Activated T-helper 2 cell treated with anti-CD3 and anti-CD28 coated beads, Interferon-gamma antibody, Interleukin-2, Interleukin-4, amounts not matched to agents 10 μg/mL and 5 μg/mL and 100 μg/mL, durations not matched to agents 14 hours and 24 hours and 36 hours (primary cell): ENCODE measurements around the gene LY6G6D. TPM values are rescaled to one million over a fixed set of nuclear protein-coding genes. Genes with fewer than 3 reads are reported as not detected.
"Not testable (repeated sequence)": the region's sequence is repeated elsewhere in the genome, so short reads cannot be mapped to it uniquely, and the experiment has no call there.

ENCODE experiments used
- DNase-seq: peaks from one replicate; pipeline ENCODE4 v3.0.0; 2021; ENCODE audit warnings: low spot score
- H3K27ac Mint-ChIP-seq: one replicate; pipeline ENCODE4 v1.8.0; 2021; ENCODE audit warnings: mixed read lengths
- H3K27me3 Mint-ChIP-seq: one replicate; pipeline ENCODE4 v1.8.0; 2021; ENCODE audit warnings: low read depth, mixed read lengths
- H3K36me3 Mint-ChIP-seq: one replicate; pipeline ENCODE4 v1.8.0; 2021; ENCODE audit warnings: low read depth, mixed read lengths
- H3K4me1 Mint-ChIP-seq: one replicate; pipeline ENCODE4 v1.8.0; 2021; ENCODE audit warnings: low read depth, mixed read lengths
- H3K4me3 Mint-ChIP-seq: one replicate; pipeline ENCODE4 v1.8.0; 2021; ENCODE audit warnings: low read depth, mild to moderate bottlenecking, moderate library complexity, mixed read lengths
- H3K9me3 Mint-ChIP-seq: one replicate; pipeline ENCODE4 v1.8.0; 2021; ENCODE audit warnings: mixed read lengths
- intact Hi-C: fragments of 100-400 bp; cut with micrococcal nuclease; formaldehyde crosslinking; loops from one replicate; pipeline ENCODE4 v1.15.1; 2023
- total RNA-seq: library from RNA; stranded (reverse); gene quantifications from 2 replicates; pipeline ENCODE4 v1.2.3, GENCODE V29; 2022

LY6G6D gene
- total RNA-seq, 1 donor from 2014 or later: not detected

GRCh38 chr6:31700740-31701401 lies 14.3 kb upstream of the LY6G6D start:
- no peaks in the 10 kb centered on the region for H3K9me3 Mint-ChIP-seq
- peak overlapping the region; percentile 99 for H3K4me3 Mint-ChIP-seq
- intact Hi-C loops: no loop called here
- no peak overlapping the region for H3K27ac Mint-ChIP-seq
- peaks cover 28% of the 10 kb centered on the region for H3K4me1 Mint-ChIP-seq
- H3K27me3 Mint-ChIP-seq: no peaks in the 10 kb centered on the region
- H3K36me3 Mint-ChIP-seq: peaks cover 24% of the 10 kb centered on the region
- DNase-seq: no peak

GRCh38 chr6:31701666-31702404 lies 13.3 kb upstream of the LY6G6D start:
- no peaks in the 10 kb centered on the region for H3K27me3 Mint-ChIP-seq
- intact Hi-C loops: loop anchor here (2.0 kb wide), 1 partner anchor 37 kb away; the partner anchor contains the start of gene GPANK1
- peaks cover 18% of the 10 kb centered on the region for H3K36me3 Mint-ChIP-seq
- H3K27ac Mint-ChIP-seq: peak overlapping the region; percentile 98
- H3K9me3 Mint-ChIP-seq: no peaks in the 10 kb centered on the region
- no peak for DNase-seq
- peak overlapping the region; percentile 99 for H3K4me3 Mint-ChIP-seq
- peaks cover 28% of the 10 kb centered on the region for H3K4me1 Mint-ChIP-seq

GRCh38 chr6:31702405-31702818 lies 12.7 kb upstream of the LY6G6D start:
- Mint-ChIP-seq H3K4me1 (peaks cover 26% of the 10 kb centered on the region), H3K27ac (peak overlapping the region; percentile 98)
- intact Hi-C loops: loop anchor here (2.0 kb wide), 1 partner anchor 38 kb away; the partner anchor contains the start of gene GPANK1

GRCh38 chr6:31702819-31703716 lies 12.1 kb upstream of the LY6G6D start, which contains the start of gene ABHD16A:
ABHD16A (minus strand) TSS chr6:31703324; CDS start chr6:31703281, 43 bp downstream.
- DNase-seq: peak; percentile 96
- Mint-ChIP-seq H3K36me3 (peaks cover 8% of the 10 kb centered on the region), H3K4me1 (peaks cover 20% of the 10 kb centered on the region), H3K27ac (peak within 1 kb of the TSS; percentile 98), H3K4me3 (peak within 1 kb of the TSS; percentile 99), H3K27me3 (no peaks in the 10 kb centered on the region), H3K9me3 (no peaks in the 10 kb centered on the region)
- intact Hi-C loops: loop anchor here (1.0 to 2.0 kb wide), 2 partner anchors 31 to 38 kb away; partner anchors contain the start of gene GPANK1

More at GRCh38 chr6:31702405-31702818, 12.7 kb upstream of the LY6G6D start:
- Mint-ChIP-seq H3K4me3 (peak overlapping the region; percentile 99), H3K27me3 (no peaks in the 10 kb centered on the region), H3K9me3 (no peaks in the 10 kb centered on the region), H3K36me3 (peaks cover 15% of the 10 kb centered on the region)
- DNase-seq: no peak

GRCh38 chr6:31705931-31706330 lies 9.2 kb upstream of the LY6G6D start:
- Mint-ChIP-seq H3K27ac (no peak overlapping the region), H3K4me1 (peaks cover 20% of the 10 kb centered on the region), H3K27me3 (no peaks in the 10 kb centered on the region), H3K36me3 (peaks cover 4% of the 10 kb centered on the region), H3K4me3 (no peak overlapping the region), H3K9me3 (no peaks in the 10 kb centered on the region)
- intact Hi-C loops: no loop called here
- DNase-seq: no peak

- Mint-ChIP-seq H3K4me1 (peaks cover 18% of the 10 kb centered on the region), H3K4me3 (no peak within 1 kb of the TSS), H3K36me3 (no peaks in the 10 kb centered on the region), H3K27me3 (no peaks in the 10 kb centered on the region), H3K9me3 (no peaks in the 10 kb centered on the region), H3K27ac (no peak within 1 kb of the TSS)
- intact Hi-C loops: no loop called here
- no peak for DNase-seq
These were observed 8.5 kb upstream of the LY6G6D start, which contains the start of gene LY6G6F for GRCh38 chr6:31706599-31706998. LY6G6F (plus strand) TSS chr6:31706866; CDS start chr6:31706907, 41 bp downstream.

- DNase-seq: no peak
- H3K27me3 Mint-ChIP-seq: peaks cover 4% of the 10 kb centered on the region
- H3K4me3 Mint-ChIP-seq: no peak overlapping the region
- H3K36me3 Mint-ChIP-seq: no peaks in the 10 kb centered on the region
- no peaks in the 10 kb centered on the region for H3K9me3 Mint-ChIP-seq
- H3K4me1 Mint-ChIP-seq: peaks cover 13% of the 10 kb centered on the region
- H3K27ac Mint-ChIP-seq: no peak overlapping the region
- intact Hi-C loops: no loop called here
These were observed 7.4 kb upstream of the LY6G6D start for GRCh38 chr6:31707701-31708100.

- no peak for DNase-seq
- no peak overlapping the region for H3K4me3 Mint-ChIP-seq
- no peaks in the 10 kb centered on the region for H3K9me3 Mint-ChIP-seq
- H3K27ac Mint-ChIP-seq: no peak overlapping the region
- peaks cover 6% of the 10 kb centered on the region for H3K27me3 Mint-ChIP-seq
- H3K36me3 Mint-ChIP-seq: no peaks in the 10 kb centered on the region
- intact Hi-C loops: no loop called here
- H3K4me1 Mint-ChIP-seq: peaks cover 13% of the 10 kb centered on the region
These were observed 6.9 kb upstream of the LY6G6D start for GRCh38 chr6:31708224-31708623.

GRCh38 chr6:31709157-31709556 lies 6.0 kb upstream of the LY6G6D start:
- H3K27ac Mint-ChIP-seq, H3K27me3 Mint-ChIP-seq, DNase-seq, H3K4me3 Mint-ChIP-seq, H3K4me1 Mint-ChIP-seq, H3K9me3 Mint-ChIP-seq, intact Hi-C loops, H3K36me3 Mint-ChIP-seq: not testable (repeated sequence)

- intact Hi-C loops: no loop called here
- H3K36me3 Mint-ChIP-seq: no peaks in the 10 kb centered on the region
- no peak overlapping the region for H3K4me3 Mint-ChIP-seq
- no peaks in the 10 kb centered on the region for H3K9me3 Mint-ChIP-seq
- DNase-seq: no peak
- peaks cover 9% of the 10 kb centered on the region for H3K4me1 Mint-ChIP-seq
- H3K27me3 Mint-ChIP-seq: peaks cover 9% of the 10 kb centered on the region
- no peak overlapping the region for H3K27ac Mint-ChIP-seq
These were observed 4.5 kb upstream of the LY6G6D start for GRCh38 chr6:31710523-31711219.

- Mint-ChIP-seq H3K27me3 (peaks cover 9% of the 10 kb centered on the region), H3K4me1 (peaks cover 9% of the 10 kb centered on the region), H3K36me3 (no peaks in the 10 kb centered on the region), H3K9me3 (no peaks in the 10 kb centered on the region), H3K27ac (no peak overlapping the region), H3K4me3 (no peak overlapping the region)
- intact Hi-C loops: no loop called here
- no peak for DNase-seq
These were observed 3.9 kb upstream of the LY6G6D start for GRCh38 chr6:31711233-31711632.

- no peak overlapping the region for H3K27ac Mint-ChIP-seq
- no peak overlapping the region for H3K4me3 Mint-ChIP-seq
- peaks cover 9% of the 10 kb centered on the region for H3K27me3 Mint-ChIP-seq
- no peaks in the 10 kb centered on the region for H3K36me3 Mint-ChIP-seq
- intact Hi-C loops: no loop called here
- peaks cover 9% of the 10 kb centered on the region for H3K4me1 Mint-ChIP-seq
- H3K9me3 Mint-ChIP-seq: no peaks in the 10 kb centered on the region
- DNase-seq: no peak
These were observed 2.9 kb upstream of the LY6G6D start for GRCh38 chr6:31712296-31712695.
